ENCODE results near the gene ADAMTS4. TPM values are rescaled to one million over a fixed set of nuclear protein-coding genes. Genes with fewer than 3 reads are reported as not detected.
A peak's percentile ranks its signal among the peaks of the same experiment; 100 is the strongest.
"Not testable (repeated sequence)": the region's sequence is repeated elsewhere in the genome, so short reads cannot be mapped to it uniquely, and the experiment has no call there.

Gene ADAMTS4
- 12.5 and 15.8 TPM in 2 replicates for total RNA-seq

GRCh38 chr1:161198897-161199431 is at the start of gene ADAMTS4:
ADAMTS4 (minus strand) TSS chr1:161199054; CDS start chr1:161198627, 427 bp downstream.
- peak; percentile 68 to 74 for DNase-seq (ENCODE audit: low read depth in 2 of 2)

- DNase-seq (ENCODE audit: low read depth in 2 of 2) = no peak
Observed at GRCh38 chr1:161244888-161245287, 46.0 kb upstream of the ADAMTS4 start.

GRCh38 chr1:161242313-161242712 is 43.5 kb upstream of the ADAMTS4 start:
- no peak for DNase-seq (ENCODE audit: low read depth in 2 of 2)

GRCh38 chr1:161241682-161242081 is 42.8 kb upstream of the ADAMTS4 start:
- no peak for DNase-seq (ENCODE audit: low read depth in 2 of 2)

GRCh38 chr1:161238039-161238473 is 39.2 kb upstream of the ADAMTS4 start, which contains the start of gene NR1I3:
NR1I3 (minus strand) TSS chr1:161238203; CDS start chr1:161236565, 1,638 bp downstream.
- no peak for DNase-seq (ENCODE audit: low read depth in 2 of 2)

- DNase-seq (ENCODE audit: low read depth in 2 of 2) = no peak
Observed at GRCh38 chr1:161235957-161236775, 37.3 kb upstream of the ADAMTS4 start.

GRCh38 chr1:161233102-161233501 is 34.2 kb upstream of the ADAMTS4 start:
- no peak for DNase-seq (ENCODE audit: low read depth in 2 of 2)

- DNase-seq (ENCODE audit: low read depth in 2 of 2) = no peak
Observed at GRCh38 chr1:161230762-161231161, 31.9 kb upstream of the ADAMTS4 start.

- peak in 1 of 2 donors; percentile 21 for DNase-seq (ENCODE audit: low read depth in 2 of 2)
Observed at GRCh38 chr1:161229896-161230295, 31.0 kb upstream of the ADAMTS4 start.

- DNase-seq (ENCODE audit: low read depth in 2 of 2) = no peak
Observed at GRCh38 chr1:161228032-161228431, 29.2 kb upstream of the ADAMTS4 start.

GRCh38 chr1:161227196-161227871 is 28.5 kb upstream of the ADAMTS4 start:
- DNase-seq (ENCODE audit: low read depth in 2 of 2) = peak; percentile 60 to 79

GRCh38 chr1:161226759-161227158 is 27.9 kb upstream of the ADAMTS4 start:
- no peak for DNase-seq (ENCODE audit: low read depth in 2 of 2)

GRCh38 chr1:161226320-161226711 is 27.5 kb upstream of the ADAMTS4 start:
- no peak for DNase-seq (ENCODE audit: low read depth in 2 of 2)

GRCh38 chr1:161225534-161226319 is 26.9 kb upstream of the ADAMTS4 start, which contains the start of gene TOMM40L:
TOMM40L (plus strand) TSS chr1:161226060; CDS start chr1:161226490, 430 bp downstream.
- DNase-seq (ENCODE audit: low read depth in 2 of 2) = peak; percentile 94 to 99

- DNase-seq (ENCODE audit: low read depth in 2 of 2) = no peak
Observed at GRCh38 chr1:161225178-161225533, 26.3 kb upstream of the ADAMTS4 start.

- DNase-seq (ENCODE audit: low read depth in 2 of 2) = not testable (repeated sequence)
Observed at GRCh38 chr1:161224695-161225087, 25.8 kb upstream of the ADAMTS4 start.

- no peak for DNase-seq (ENCODE audit: low read depth in 2 of 2)
Observed at GRCh38 chr1:161223805-161224694, 25.2 kb upstream of the ADAMTS4 start.

GRCh38 chr1:161222175-161223019 is 23.5 kb upstream of the ADAMTS4 start:
- no peak for DNase-seq (ENCODE audit: low read depth in 2 of 2)

GRCh38 chr1:161220002-161220401 is 21.1 kb upstream of the ADAMTS4 start:
- no peak for DNase-seq (ENCODE audit: low read depth in 2 of 2)

Data from dermis microvascular lymphatic vessel endothelial cell (primary cell).